Ectodermal cell (in vitro differentiated cells): ENCODE measurements around the gene MLLT10.

ENCODE experiments used
- H3K27ac ChIP-seq: 2 replicates; pipeline ENCODE4 v1.7.0; 2013; ENCODE audit warnings: mild to moderate bottlenecking, low read depth, low read length; ENCODE audit not compliant: insufficient read depth, poor library complexity, severe bottlenecking
- H3K27me3 ChIP-seq: 2 replicates; pipeline ENCODE4 v1.7.0; 2013; ENCODE audit warnings: mild to moderate bottlenecking, low read length; ENCODE audit not compliant: insufficient read depth, control insufficient read depth, poor library complexity, severe bottlenecking
- H3K36me3 ChIP-seq: one replicate; pipeline ENCODE4 v1.7.0; 2013; ENCODE audit warnings: low read length; ENCODE audit not compliant: control insufficient read depth, insufficient read depth
- H3K4me1 ChIP-seq: one replicate; pipeline ENCODE4 v1.7.0; 2013; ENCODE audit warnings: low read length; ENCODE audit not compliant: control insufficient read depth, insufficient read depth
- H3K4me3 ChIP-seq: 2 replicates; pipeline ENCODE4 v1.7.0; 2013; ENCODE audit warnings: low read depth, low read length, control low read depth; ENCODE audit not compliant: insufficient read depth
- H3K9me3 ChIP-seq: 2 replicates; pipeline ENCODE4 v1.7.0; 2013; ENCODE audit warnings: mild to moderate bottlenecking, low read length, moderate library complexity; ENCODE audit not compliant: control insufficient read depth
- WGBS, 2 experiments: methylation state at CpG; one replicate each; pipeline ENCODE4 v1.1.7; 2013; ENCODE audit warnings: missing lambda C conversion rate in 2 of 2; 5-methylcytosine and 5-hydroxymethylcytosine counted together

MLLT10 gene

GRCh38 chr10:21758696-21759095, 224.7 kb downstream of the MLLT10 start:
- no peak overlapping the region for H3K27ac ChIP-seq
- H3K9me3 ChIP-seq = no peaks in the 10 kb centered on the region
- H3K4me1 ChIP-seq = peaks cover 25% of the 10 kb centered on the region
- no peaks in the 10 kb centered on the region for H3K36me3 ChIP-seq
- WGBS, 2 experiments = 89 to 93% methylated on average over 7 of the region's 7 CpGs
- H3K27me3 ChIP-seq = no peaks in the 10 kb centered on the region
- no peak overlapping the region for H3K4me3 ChIP-seq

GRCh38 chr10:21759232-21759631, 225.2 kb downstream of the MLLT10 start:
- Histone ChIP-seq H3K36me3 (no peaks in the 10 kb centered on the region), H3K4me1 (peaks cover 25% of the 10 kb centered on the region), H3K27ac (no peak overlapping the region), H3K4me3 (no peak overlapping the region), H3K27me3 (no peaks in the 10 kb centered on the region), H3K9me3 (no peaks in the 10 kb centered on the region)
- WGBS, 2 experiments = 90 to 92% methylated on average over 21 of the region's 21 CpGs

GRCh38 chr10:21760332-21760731, 226.3 kb downstream of the MLLT10 start:
- Histone ChIP-seq H3K36me3 (no peaks in the 10 kb centered on the region), H3K27me3 (no peaks in the 10 kb centered on the region), H3K4me1 (peaks cover 20% of the 10 kb centered on the region), H3K4me3 (no peak overlapping the region), H3K27ac (no peak overlapping the region), H3K9me3 (no peaks in the 10 kb centered on the region)
- WGBS, 2 experiments = 96 to 100% methylated on average over 2 of the region's 2 CpGs

- 95 to 97% methylated on average over 3 to 5 of the region's 5 CpGs for whole genome bisulfite sequencing, 2 experiments
- H3K9me3 ChIP-seq = no peaks in the 10 kb centered on the region
- H3K4me3 ChIP-seq = no peak overlapping the region
- H3K4me1 ChIP-seq = no peaks in the 10 kb centered on the region
- H3K27ac ChIP-seq = no peak overlapping the region
- H3K27me3 ChIP-seq = no peaks in the 10 kb centered on the region
- H3K36me3 ChIP-seq = no peaks in the 10 kb centered on the region
Measured at GRCh38 chr10:21764466-21765189, 230.6 kb downstream of the MLLT10 start.

- 84 to 94% methylated on average over 3 of the region's 3 CpGs for WGBS, 2 experiments
- Histone ChIP-seq H3K27me3 (no peaks in the 10 kb centered on the region), H3K9me3 (no peaks in the 10 kb centered on the region), H3K36me3 (no peaks in the 10 kb centered on the region), H3K27ac (no peak overlapping the region), H3K4me3 (no peak overlapping the region), H3K4me1 (no peaks in the 10 kb centered on the region)
Measured at GRCh38 chr10:21769041-21769440, 235.0 kb downstream of the MLLT10 start.

GRCh38 chr10:21771219-21771618, 237.2 kb downstream of the MLLT10 start:
- Histone ChIP-seq H3K9me3 (no peaks in the 10 kb centered on the region), H3K4me1 (no peaks in the 10 kb centered on the region), H3K36me3 (no peaks in the 10 kb centered on the region), H3K4me3 (no peak overlapping the region), H3K27ac (no peak overlapping the region), H3K27me3 (no peaks in the 10 kb centered on the region)
- WGBS, 2 experiments = 91 to 96% methylated on average over 4 of the region's 4 CpGs

GRCh38 chr10:21776883-21777282, 242.9 kb downstream of the MLLT10 start:
- no peaks in the 10 kb centered on the region for H3K4me1 ChIP-seq
- 94 to 100% methylated on average over 1 of the region's 1 CpG for WGBS, 2 experiments

GRCh38 chr10:21791276-21791675, 257.2 kb downstream of the MLLT10 start:
- H3K9me3 ChIP-seq = no peaks in the 10 kb centered on the region
- no peaks in the 10 kb centered on the region for H3K27me3 ChIP-seq
- 95% methylated on average over 1 to 2 of the region's 2 CpGs for WGBS, 2 experiments
- no peaks in the 10 kb centered on the region for H3K4me1 ChIP-seq
- no peak overlapping the region for H3K4me3 ChIP-seq
- H3K27ac ChIP-seq = no peak overlapping the region
- no peaks in the 10 kb centered on the region for H3K36me3 ChIP-seq

More at GRCh38 chr10:21776883-21777282, 242.9 kb downstream of the MLLT10 start:
- Histone ChIP-seq H3K27me3 (no peaks in the 10 kb centered on the region), H3K36me3 (no peaks in the 10 kb centered on the region), H3K4me3 (no peak overlapping the region), H3K27ac (no peak overlapping the region), H3K9me3 (no peaks in the 10 kb centered on the region)
